Progenitor cell of endocrine pancreas (in vitro differentiated cells): ENCODE data around the gene RNPEP. TPM values are rescaled to one million over a fixed set of nuclear protein-coding genes. Genes with fewer than 3 reads are reported as not detected.
A peak's percentile ranks its signal among the peaks of the same experiment; 100 is the strongest.

Source experiments
- DNase-seq: peaks from one replicate; pipeline ENCODE4 v3.0.0; 2021; ENCODE audit warnings: low spot score; ENCODE audit not compliant: unreplicated experiment
- H3K27ac Mint-ChIP-seq: 2 replicates; pipeline ENCODE4 v1.8.0; 2021; ENCODE audit warnings: mild to moderate bottlenecking, moderate library complexity, mixed read lengths
- H3K27me3 Mint-ChIP-seq: 2 replicates; pipeline ENCODE4 v1.8.0; 2021; ENCODE audit warnings: mixed read lengths
- H3K36me3 Mint-ChIP-seq: 2 replicates; pipeline ENCODE4 v1.8.0; 2022; ENCODE audit warnings: mixed read lengths; ENCODE audit not compliant: insufficient read depth
- H3K4me1 Mint-ChIP-seq: 2 replicates; pipeline ENCODE4 v1.8.0; 2021; ENCODE audit warnings: low read depth, mixed read lengths
- H3K4me3 Mint-ChIP-seq: 2 replicates; pipeline ENCODE4 v1.8.0; 2021; ENCODE audit warnings: low read depth, mild to moderate bottlenecking, moderate library complexity, mixed read lengths
- H3K9me3 Mint-ChIP-seq: 2 replicates; pipeline ENCODE4 v1.8.0; 2021; ENCODE audit warnings: low read depth, mixed read lengths
- CTCF ChIP-seq: fragments of 200-600 bp; sonication (generic); IDR thresholded peaks from one replicate; pipeline ENCODE4 v1.5.0; 2021; ENCODE audit warnings: antibody characterized with exemption, mild to moderate bottlenecking; ENCODE audit not compliant: unreplicated experiment
- total RNA-seq: library from RNA; stranded (reverse); gene quantifications from 2 replicates; pipeline ENCODE4 v1.2.1, GENCODE V29; 2021

Gene RNPEP
- total RNA-seq, 1 donor from 2014 or later = 59.5 TPM

GRCh38 chr1:201964261-201964660, 18.2 kb upstream of the RNPEP start:
- peaks cover 19% of the 10 kb centered on the region for H3K36me3 Mint-ChIP-seq

GRCh38 chr1:201966171-201966570, 16.3 kb upstream of the RNPEP start:
- Mint-ChIP-seq H3K27ac (no peak overlapping the region), H3K4me3 (no peak overlapping the region), H3K36me3 (peaks cover 22% of the 10 kb centered on the region), H3K4me1 (no peaks in the 10 kb centered on the region), H3K27me3 (no peaks in the 10 kb centered on the region), H3K9me3 (no peaks in the 10 kb centered on the region)
- TF ChIP-seq CTCF = no peak
- DNase-seq = no peak

More at GRCh38 chr1:201964261-201964660, 18.2 kb upstream of the RNPEP start:
- Mint-ChIP-seq H3K9me3 (no peaks in the 10 kb centered on the region), H3K4me1 (no peaks in the 10 kb centered on the region), H3K27me3 (no peaks in the 10 kb centered on the region), H3K4me3 (no peak overlapping the region), H3K27ac (no peak overlapping the region)
- no peak for DNase-seq
- TF ChIP-seq CTCF = no peak

GRCh38 chr1:201968202-201968925, 14.1 kb upstream of the RNPEP start:
- Mint-ChIP-seq H3K27ac (peak overlapping the region; percentile 13), H3K4me1 (no peaks in the 10 kb centered on the region), H3K9me3 (no peaks in the 10 kb centered on the region), H3K36me3 (peaks cover 16% of the 10 kb centered on the region), H3K27me3 (no peaks in the 10 kb centered on the region), H3K4me3 (no peak overlapping the region)
- no peak for TF ChIP-seq CTCF
- no peak for DNase-seq

GRCh38 chr1:201970334-201971159, 11.9 kb upstream of the RNPEP start:
- TF ChIP-seq CTCF = no peak
- Mint-ChIP-seq H3K27ac (no peak overlapping the region), H3K27me3 (peaks cover 3% of the 10 kb centered on the region), H3K9me3 (no peaks in the 10 kb centered on the region), H3K4me3 (no peak overlapping the region), H3K36me3 (peaks cover 15% of the 10 kb centered on the region), H3K4me1 (no peaks in the 10 kb centered on the region)
- no peak for DNase-seq

- H3K4me1 Mint-ChIP-seq = peaks cover 17% of the 10 kb centered on the region
- peak overlapping the region; percentile 98 for H3K27ac Mint-ChIP-seq
- H3K27me3 Mint-ChIP-seq = no peaks in the 10 kb centered on the region
- no peaks in the 10 kb centered on the region for H3K9me3 Mint-ChIP-seq
- peaks cover 3% of the 10 kb centered on the region for H3K36me3 Mint-ChIP-seq
- peak overlapping the region; percentile 91 for H3K4me3 Mint-ChIP-seq
- TF ChIP-seq CTCF = no peak
- peak; percentile 75 for DNase-seq
Observed at GRCh38 chr1:201982082-201982622, 296 bp upstream of the RNPEP start.
